Measurements from ENCODE around the gene COBL.

Gene COBL

GRCh38 chr7:51013218-51013786 is 303.3 kb downstream of the COBL start:
- H3K4me3 ChIP-seq (ENCODE audit: low read depth, low read length), result no peak overlapping the region
- TF ChIP-seq, protein P1, sequence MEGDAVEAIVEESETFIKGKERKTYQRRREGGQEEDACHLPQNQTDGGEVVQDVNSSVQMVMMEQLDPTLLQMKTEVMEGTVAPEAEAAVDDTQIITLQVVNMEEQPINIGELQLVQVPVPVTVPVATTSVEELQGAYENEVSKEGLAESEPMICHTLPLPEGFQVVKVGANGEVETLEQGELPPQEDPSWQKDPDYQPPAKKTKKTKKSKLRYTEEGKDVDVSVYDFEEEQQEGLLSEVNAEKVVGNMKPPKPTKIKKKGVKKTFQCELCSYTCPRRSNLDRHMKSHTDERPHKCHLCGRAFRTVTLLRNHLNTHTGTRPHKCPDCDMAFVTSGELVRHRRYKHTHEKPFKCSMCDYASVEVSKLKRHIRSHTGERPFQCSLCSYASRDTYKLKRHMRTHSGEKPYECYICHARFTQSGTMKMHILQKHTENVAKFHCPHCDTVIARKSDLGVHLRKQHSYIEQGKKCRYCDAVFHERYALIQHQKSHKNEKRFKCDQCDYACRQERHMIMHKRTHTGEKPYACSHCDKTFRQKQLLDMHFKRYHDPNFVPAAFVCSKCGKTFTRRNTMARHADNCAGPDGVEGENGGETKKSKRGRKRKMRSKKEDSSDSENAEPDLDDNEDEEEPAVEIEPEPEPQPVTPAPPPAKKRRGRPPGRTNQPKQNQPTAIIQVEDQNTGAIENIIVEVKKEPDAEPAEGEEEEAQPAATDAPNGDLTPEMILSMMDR (IDR thresholded peaks at IDR 0.05; ENCODE audit: insufficient read depth, low read depth, low read length, missing control alignments), result no peak
- DNase-seq (ENCODE audit: low read depth), result no peak

DNA sequence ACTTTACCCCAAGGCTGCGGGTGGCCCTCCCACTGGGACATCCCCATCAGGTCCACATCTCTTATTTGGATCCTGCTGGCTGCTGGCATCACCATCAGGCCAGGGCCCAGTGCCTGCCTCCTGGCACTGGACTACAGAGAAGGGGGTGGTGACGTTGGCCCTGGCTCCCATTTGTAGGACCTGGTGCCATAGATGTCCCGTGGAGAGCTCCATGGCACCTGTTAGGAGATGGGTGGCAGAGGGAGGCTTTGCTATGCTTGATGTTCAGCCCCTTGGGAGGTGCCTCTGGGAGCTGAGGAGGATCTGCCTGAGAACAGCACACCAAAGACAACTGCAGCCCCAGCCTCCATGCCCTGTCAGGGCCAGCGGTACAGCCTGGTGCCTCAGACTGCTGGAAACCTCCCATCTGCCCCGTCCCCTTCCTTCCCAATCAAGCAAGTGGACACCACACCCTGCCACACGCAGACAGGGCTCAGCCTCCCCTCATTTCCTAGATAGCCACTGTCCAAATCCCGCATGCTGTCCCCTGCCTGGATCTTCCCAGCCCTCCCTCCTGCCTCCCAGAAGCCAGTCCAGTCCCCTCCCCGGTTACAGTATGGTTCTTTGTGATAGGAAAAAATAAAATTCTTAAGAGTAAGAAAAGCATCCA is 303.9 kb downstream of the COBL start:
- TF ChIP-seq, protein P1 (IDR thresholded peaks at IDR 0.05; ENCODE audit: insufficient read depth, low read depth, low read length, missing control alignments), result no peak
- no peak overlapping the region for H3K4me3 ChIP-seq (ENCODE audit: low read depth, low read length)
- no peak for DNase-seq (ENCODE audit: low read depth)

DNA sequence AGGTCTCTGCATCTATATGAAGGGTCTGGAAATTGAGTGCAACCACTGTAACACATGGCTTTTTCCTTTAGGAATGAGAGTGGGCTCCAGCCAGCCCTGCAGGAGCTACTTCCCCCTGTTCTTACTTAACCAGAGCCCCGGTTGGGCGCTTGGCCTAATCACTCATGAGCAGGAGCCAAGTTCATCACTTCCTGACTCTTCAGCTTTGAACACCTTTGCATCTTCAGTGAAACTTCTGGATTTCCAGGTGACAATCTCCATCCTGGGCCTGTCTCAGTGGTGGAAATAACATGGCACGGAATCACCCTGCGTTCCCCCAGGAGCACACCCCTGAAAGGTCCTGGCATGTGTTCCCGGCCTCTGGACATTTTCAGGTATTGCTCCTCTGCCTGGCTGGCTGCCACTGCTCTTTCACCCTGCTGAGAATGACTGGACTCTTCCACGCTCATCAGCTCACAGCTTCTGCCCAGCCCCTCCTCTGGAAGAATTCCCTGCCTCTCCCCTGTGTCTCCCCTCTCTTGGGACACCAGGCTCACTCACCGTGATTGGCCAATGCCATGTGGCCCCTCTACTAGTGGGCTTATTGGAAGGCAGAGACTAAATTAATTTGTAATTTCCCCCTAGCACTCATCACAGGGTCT is 304.8 kb downstream of the COBL start:
- DNase-seq (ENCODE audit: low read depth), result no peak
- TF ChIP-seq, protein P1 (IDR thresholded peaks at IDR 0.05; ENCODE audit: insufficient read depth, low read depth, low read length, missing control alignments), result no peak
- H3K4me3 ChIP-seq (ENCODE audit: low read depth, low read length), result no peak overlapping the region

- TF ChIP-seq, protein P1 (IDR thresholded peaks at IDR 0.05; ENCODE audit: insufficient read depth, low read depth, low read length, missing control alignments), result no peak
- DNase-seq (ENCODE audit: low read depth), result no peak
- H3K4me3 ChIP-seq (ENCODE audit: low read depth, low read length), result no peak overlapping the region
These were observed 306.1 kb downstream of the COBL start for GRCh38 chr7:51010534-51010933.

GRCh38 chr7:51009716-51010496 is 306.7 kb downstream of the COBL start:
- TF ChIP-seq, protein P1 (IDR thresholded peaks at IDR 0.05; ENCODE audit: insufficient read depth, low read depth, low read length, missing control alignments), result no peak
- no peak for DNase-seq (ENCODE audit: low read depth)
- no peak overlapping the region for H3K4me3 ChIP-seq (ENCODE audit: low read depth, low read length)

- H3K4me3 ChIP-seq (ENCODE audit: low read depth, low read length), result no peak overlapping the region
- DNase-seq (ENCODE audit: low read depth), result no peak
- TF ChIP-seq, protein P1 (IDR thresholded peaks at IDR 0.05; ENCODE audit: insufficient read depth, low read depth, low read length, missing control alignments), result no peak
These were observed 308.8 kb downstream of the COBL start for GRCh38 chr7:51007551-51008505.
